ENCODE results near the gene MEX3C.

DNA sequence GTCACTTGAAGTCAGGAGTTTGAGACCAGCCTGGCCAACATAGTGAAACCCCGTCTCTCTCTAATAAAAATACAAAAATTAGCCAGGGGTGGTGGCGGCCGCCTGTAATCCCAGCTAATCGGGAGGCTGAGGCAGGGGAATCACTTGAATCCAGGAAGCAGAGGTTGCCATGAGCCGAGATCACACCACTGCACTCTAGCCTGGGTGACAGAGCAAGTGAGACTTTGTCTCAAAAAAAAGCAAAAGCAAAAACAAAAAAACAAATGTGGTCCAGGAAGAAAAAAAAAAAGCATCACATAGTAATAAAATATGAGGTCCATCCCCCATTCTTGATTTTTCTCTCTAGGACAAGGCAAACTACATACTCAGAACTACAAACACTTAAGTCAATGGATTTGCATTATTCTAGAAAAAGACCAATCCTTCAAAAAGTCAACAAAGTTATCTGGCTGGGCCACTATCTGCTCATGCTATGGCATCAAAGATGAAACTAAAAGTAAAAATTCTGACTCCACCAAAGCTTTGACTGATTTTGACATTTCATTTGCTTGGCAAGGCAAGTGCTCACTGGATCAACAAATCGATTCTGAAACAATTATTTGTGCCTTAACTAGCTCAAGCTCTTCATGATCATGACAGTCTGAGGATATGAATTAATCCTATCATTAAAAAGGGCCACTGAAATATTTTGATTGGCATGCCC, 28.4 kb downstream of the MEX3C start:
- TF ChIP-seq EZH2 (IDR thresholded peaks at IDR 0.05; ENCODE audit: insufficient read depth, poor library complexity, severe bottlenecking) (no peak), EZH2phosphoT487 (IDR thresholded peaks at IDR 0.05; ENCODE audit: insufficient read depth, low read depth) (no peak)

Measured in GM23248 (cell line).